ENCODE measurements around the gene PRKG2.

GRCh38 chr4:81060587-81061343 is 154.3 kb downstream of the PRKG2 start:
- TF ChIP-seq CTCF (IDR thresholded peaks at IDR 0.05) (no peak), POLR2A (IDR thresholded peaks at IDR 0.05) (no peak)
